ENCODE measurements around the gene CFAP299.

Gene CFAP299

GRCh38 chr4:80532674-80533333, 197.3 kb downstream of the CFAP299 start:
- DNase-seq = no peak

GRCh38 chr4:80535551-80535950, 200.0 kb downstream of the CFAP299 start:
- DNase-seq = peak; percentile 4

DNA sequence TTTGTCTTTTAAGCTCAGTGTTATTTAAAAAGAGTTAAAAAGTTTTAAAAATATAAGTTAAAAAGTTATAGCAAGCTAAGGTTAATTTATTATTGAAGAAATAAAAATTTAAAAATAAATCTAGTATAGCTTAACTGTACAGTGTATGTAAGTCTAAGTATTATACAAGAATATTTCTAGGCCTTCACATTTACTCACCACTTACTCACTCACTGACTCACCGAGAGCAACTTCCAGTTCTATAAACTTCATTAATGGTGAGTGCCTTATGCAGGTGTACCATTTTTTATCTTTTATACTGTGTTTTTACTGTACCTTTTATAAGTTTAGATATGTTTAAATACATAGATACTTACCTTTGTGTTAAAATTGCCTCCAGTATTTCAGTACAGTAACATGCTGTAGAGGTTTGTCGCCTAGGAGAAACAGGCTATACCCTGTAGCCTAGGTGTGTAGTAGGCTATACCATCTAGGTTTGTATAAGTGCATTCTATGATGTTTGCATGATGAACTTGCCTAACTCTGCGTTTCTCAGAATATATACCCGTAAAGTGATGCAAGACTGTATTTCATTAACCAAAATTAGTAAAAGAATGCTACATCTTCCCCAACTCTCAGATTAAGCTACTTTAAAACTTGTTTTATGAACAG, 202.9 kb downstream of the CFAP299 start:
- DNase-seq = peak; percentile 30

- DNase-seq = no peak
Measured at GRCh38 chr4:80539190-80539589, 203.7 kb downstream of the CFAP299 start.

GRCh38 chr4:80540349-80540748, 204.8 kb downstream of the CFAP299 start:
- DNase-seq = no peak

DNA sequence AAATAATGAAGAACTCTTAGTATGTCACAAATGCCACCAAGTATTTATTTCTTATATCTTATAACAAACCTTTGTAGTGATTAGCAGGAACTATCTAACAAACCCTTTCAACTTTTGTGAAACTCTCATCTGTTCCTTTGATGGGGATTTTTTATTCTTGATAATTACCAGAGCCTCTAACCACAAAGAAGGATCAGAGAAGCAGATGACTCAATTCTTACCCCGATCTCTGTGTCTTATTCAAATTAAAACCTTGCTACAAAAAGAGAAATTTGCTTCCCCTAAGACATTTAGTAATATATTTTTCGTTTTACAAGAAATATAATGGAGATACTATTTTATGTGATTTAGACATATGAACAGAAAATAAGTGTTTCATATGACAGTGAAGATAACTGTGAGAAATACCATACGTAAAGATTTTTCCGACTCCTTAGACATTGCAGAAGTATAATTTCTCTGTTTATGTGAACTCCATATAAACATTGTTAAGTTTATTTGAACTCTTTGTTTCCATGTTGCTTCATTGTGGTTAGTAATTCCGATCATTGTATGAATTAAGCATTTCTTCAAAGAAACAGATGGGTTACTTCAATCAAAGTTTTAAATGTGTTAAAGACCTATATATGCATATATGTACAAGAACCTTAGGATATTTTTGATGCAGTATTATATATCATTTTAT, 205.4 kb downstream of the CFAP299 start:
- no peak for DNase-seq

- DNase-seq = no peak
Measured at GRCh38 chr4:80542747-80543146, 207.2 kb downstream of the CFAP299 start.

DNA sequence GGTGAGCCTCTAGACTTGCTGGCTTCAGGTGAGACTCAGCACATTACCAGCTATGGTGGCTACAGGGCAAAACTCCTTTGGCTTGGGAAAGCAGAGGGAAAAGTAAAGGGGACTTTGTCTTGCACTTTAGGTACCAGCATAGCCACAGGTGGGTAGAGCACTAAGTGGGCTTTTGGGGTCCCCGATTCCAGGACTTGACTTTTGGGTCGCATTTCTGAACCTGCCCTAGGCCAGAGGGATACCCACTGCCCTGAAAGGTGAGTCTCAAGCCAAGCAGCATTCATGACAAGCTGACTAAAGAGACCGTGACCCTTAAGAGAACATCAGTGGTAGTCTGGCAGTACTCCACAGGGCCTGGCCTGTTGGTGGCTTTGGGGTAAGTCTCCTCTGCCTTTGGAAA, 224.8 kb downstream of the CFAP299 start:
- no peak for DNase-seq

GRCh38 chr4:80566203-80566872, 230.8 kb downstream of the CFAP299 start:
- DNase-seq = no peak

GRCh38 chr4:80568891-80569290, 233.4 kb downstream of the CFAP299 start:
- no peak for DNase-seq

DNA sequence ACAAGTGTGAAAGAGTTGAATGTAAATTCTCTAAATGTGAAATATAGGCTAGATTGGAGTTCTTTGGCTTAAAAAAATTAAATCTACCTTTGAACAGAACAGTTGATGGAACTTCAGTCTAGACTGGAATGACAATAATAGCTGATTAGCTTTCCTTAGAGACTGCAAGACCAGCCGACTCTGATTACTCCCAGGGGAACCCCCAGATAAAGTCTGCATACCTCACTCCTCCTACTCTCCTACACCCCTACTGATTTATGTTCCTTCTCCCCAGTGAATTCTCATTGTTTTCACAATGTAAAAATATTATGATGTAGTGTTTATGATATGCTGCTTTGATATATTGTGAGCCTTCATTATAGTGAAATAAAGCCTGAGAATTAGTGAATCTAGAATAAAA, 241.3 kb downstream of the CFAP299 start:
- peak; percentile 22 for DNase-seq

DNA sequence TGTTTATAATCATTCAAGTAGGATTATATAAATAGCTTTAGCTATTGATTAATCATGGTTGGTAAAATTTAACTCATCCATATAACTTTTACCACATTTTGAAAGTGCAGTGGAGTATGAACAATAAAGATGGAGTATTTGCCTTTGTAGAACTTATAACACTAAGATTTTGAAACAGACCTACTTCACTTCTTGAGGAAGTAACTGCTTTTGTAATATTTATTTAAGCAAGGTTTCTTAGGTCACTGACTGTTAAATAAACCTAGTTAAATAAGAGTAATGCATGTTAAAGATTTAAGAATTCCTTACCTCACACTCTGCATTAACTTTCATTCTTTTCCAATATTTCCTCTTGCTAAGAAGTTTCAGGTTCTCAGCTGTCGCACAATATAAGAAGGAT, 242.5 kb downstream of the CFAP299 start:
- DNase-seq = no peak

- no peak for DNase-seq
Measured at GRCh38 chr4:80585542-80585941, 250.0 kb downstream of the CFAP299 start.

GRCh38 chr4:80586716-80587115, 251.2 kb downstream of the CFAP299 start:
- no peak for DNase-seq

- no peak for DNase-seq
Measured at GRCh38 chr4:80587871-80588385, 252.4 kb downstream of the CFAP299 start.

- DNase-seq = no peak
Measured at GRCh38 chr4:80592950-80593349, 257.4 kb downstream of the CFAP299 start.

- no peak for DNase-seq
Measured at GRCh38 chr4:80594701-80595100, 259.2 kb downstream of the CFAP299 start.

DNA sequence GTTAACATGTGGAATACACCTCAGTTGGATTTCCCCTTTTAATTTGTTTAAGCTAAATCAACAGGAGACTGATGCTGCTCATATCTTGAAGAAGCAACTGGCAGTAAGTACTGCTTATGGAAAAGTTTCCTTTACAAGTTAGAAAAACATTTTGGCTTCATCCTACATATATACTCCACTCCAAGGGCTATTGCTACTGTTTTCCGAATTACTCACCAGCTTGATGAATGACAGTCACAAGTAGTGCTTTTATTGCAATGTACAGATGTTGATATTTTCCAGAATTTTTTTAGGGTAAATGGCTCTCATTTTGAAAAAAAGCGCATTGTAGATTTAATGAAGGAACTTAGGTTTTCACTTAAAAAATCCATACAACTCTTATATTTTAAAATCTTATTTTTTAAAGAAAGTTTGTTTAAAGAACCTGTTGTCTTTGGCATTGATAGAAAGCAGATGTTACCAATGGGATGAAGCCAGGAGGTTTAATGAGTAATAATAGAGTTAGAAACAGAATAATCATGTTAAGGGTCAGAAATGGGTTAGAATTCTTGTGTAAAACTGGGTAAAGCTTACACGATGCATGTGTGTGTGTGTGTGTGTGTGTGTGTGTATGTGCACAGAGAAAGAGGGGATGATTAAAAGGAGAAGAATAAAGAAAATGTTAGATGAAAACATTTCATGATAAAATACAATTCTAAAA, 272.9 kb downstream of the CFAP299 start:
- DNase-seq = no peak

- DNase-seq = no peak
Measured at GRCh38 chr4:80610199-80610598, 274.7 kb downstream of the CFAP299 start.

DNA sequence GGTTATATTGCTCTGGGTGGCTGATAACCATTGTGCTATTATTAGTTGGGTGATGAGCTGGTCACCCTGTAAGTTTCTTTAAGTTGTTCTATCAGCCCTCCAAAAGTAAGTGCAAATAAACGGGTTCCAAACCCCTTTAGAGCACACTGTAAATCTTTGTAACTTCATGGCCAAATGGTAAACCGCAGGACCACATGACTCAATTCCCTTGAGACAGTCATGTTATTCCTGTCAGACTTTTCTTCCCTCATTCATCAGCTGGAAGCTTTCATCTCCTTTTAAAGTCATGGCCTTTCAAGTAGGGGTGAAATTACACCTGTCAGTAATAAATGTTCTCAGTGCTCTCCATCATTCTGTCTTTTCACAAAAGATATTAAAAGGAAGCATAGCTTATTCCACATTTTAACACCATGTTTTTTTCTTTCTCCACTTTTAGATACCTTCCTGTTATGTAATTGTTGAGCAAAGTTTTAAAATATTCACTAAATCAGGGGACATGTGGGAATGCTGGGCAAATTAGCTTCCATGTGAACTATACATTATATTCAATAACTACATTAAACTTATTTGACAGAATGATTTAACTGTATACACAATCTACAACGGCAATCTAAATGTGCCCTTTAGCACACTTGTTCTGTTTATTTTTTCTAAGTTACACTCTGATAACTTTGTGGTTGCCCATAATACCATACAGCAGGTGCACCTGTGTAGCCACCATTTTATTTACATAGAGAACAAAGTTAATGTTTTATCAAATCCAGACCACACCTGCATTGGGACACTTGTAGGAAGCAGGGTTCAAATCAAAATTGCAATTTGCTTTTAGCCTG, 275.5 kb downstream of the CFAP299 start:
- DNase-seq = no peak

DNA sequence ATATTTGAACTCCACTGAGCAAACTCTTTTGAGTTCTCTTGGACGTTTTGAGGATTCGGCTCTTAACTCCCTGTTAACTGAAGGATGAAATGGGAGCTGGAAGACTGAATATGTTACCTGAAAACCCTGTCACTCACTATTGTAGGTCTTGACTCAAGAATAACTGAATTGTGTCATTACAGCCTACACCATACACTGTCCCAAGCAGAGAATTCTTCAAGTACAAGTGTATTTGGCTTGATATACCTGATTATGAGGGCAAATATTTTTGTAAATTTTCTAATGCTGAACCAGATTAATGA, 276.1 kb downstream of the CFAP299 start:
- no peak for DNase-seq

DNA sequence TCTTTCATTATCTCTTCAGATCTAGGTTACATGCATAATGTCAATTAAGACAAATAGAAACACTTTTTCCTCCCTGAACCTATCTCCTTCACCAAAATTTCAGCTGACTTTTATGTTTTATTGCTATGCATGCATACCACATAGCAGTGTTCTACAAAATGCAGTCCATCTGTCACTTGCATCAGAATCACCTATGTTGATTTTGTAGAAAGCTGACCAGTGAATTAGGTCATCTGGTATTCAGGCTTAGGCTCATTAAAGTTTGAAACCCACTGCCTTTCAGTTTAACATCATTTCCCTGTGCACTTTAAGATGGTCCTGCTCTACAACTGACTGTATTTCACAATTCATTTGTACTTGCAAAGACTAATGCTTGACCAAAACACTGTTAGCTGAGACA, 277.9 kb downstream of the CFAP299 start:
- no peak for DNase-seq

Measured in NCI-H226 (cell line).